ENCODE measurements around the gene DIRAS3. TPM values are rescaled to one million over a fixed set of nuclear protein-coding genes. Genes with fewer than 3 reads are reported as not detected.

Gene DIRAS3
- total and polyA plus RNA-seq, 2 of the 8 experiments (the other 6 are each of a cell fraction or from before 2014, with no cell fraction given): 0.11 TPM; not detected in 1

DNA sequence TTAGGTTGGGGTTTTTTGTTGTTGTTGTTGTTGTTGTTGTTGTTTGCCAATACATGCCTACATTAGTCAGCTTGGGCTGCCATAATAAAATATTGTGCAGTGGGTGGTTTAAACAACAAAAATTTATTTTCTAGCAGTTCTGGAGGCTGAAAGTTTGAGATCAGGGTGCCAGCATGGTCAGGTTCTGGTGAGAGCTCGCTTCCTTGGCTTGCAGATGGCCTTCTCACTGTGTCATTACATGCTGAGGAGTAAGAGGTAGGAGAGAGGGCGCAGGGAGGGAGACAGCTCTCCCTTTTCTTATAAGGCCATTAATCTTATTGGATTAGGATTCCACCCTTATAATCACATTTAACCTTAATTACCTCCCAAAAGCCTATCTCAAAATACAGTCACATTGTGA lies 52.7 kb downstream of the DIRAS3 start:
- WGBS, 2 experiments (ENCODE audit: extremely low coverage in 1 of 2, insufficient coverage in 1 of 2, insufficient read length in 1 of 2, insufficient replicate concordance in 2 of 2, low coverage in 1 of 2, low lambda C conversion rate in 2 of 2, missing lambda C conversion rate in 1 of 2): 88% methylated on average over 2 of the region's 2 CpGs; no CpG with 5 or more reads in 1 of the 2 experiments
- CTCF ChIA-PET (ENCODE audit: partially characterized antibody): interaction anchor here (0.6 to 4.5 kb wide), 5 partner anchors 12 to 232 kb away, joined by 3 to 31 read pairs (median 4); no protein-coding TSS in a partner anchor
- H3K23ac ChIP-seq (ENCODE audit: insufficient read length): no peak overlapping the region

More for the DNA sequence above, 52.7 kb downstream of the DIRAS3 start:
- FAIRE-seq (no peak), DNase-seq (ENCODE audit: low read depth in 1 of 2, low spot score in 2 of 2) (no peak)
- Histone ChIP-seq H3K27me3 (replicated peaks in 1 of 4; ENCODE audit: control insufficient read depth in 3 of 4, extremely low read depth in 1 of 4, insufficient read depth in 3 of 4, low read length in 3 of 4) (no peaks in the 10 kb centered on the region), H3K79me2 (ENCODE audit: control insufficient read depth in 1 of 2, insufficient read depth in 2 of 2, low read length in 2 of 2) (no peaks in the 10 kb centered on the region), H2BK20ac (ENCODE audit: low read length) (no peak overlapping the region), H3K14ac (ENCODE audit: insufficient read length) (no peak overlapping the region), H3K23me2 (ENCODE audit: low read depth, low read length) (no peaks in the 10 kb centered on the region), H3K9me3 (ENCODE audit: insufficient read depth in 2 of 2, low read depth in 1 of 2, low read length in 1 of 2) (peaks cover 3 to 4% of the 10 kb centered on the region in 2 experiments; a peak in 2 of 4 replicates), H2BK15ac (ENCODE audit: low read length) (no peak overlapping the region), H3K4me1 (replicated peaks in 1 of 4; ENCODE audit: control insufficient read depth in 3 of 4, insufficient read depth in 4 of 4, low read length in 3 of 4) (no peaks in the 10 kb centered on the region), H2AK5ac (ENCODE audit: low read depth, low read length) (no peak overlapping the region), H4K5ac (ENCODE audit: insufficient read length, low read depth, low read length) (no peak overlapping the region), H2BK5ac (ENCODE audit: low read depth, low read length) (no peak overlapping the region), H3K4me3 (ENCODE audit: extremely low read depth in 1 of 4, insufficient read depth in 2 of 4, low read depth in 3 of 4, low read length in 4 of 4) (no peak overlapping the region), H3K79me1 (ENCODE audit: low read depth, low read length) (no peaks in the 10 kb centered on the region), H3K56ac (replicated peaks; ENCODE audit: insufficient read length, low read depth, low read length) (no peak overlapping the region), H4K20me1 (replicated peaks in 1 of 2; ENCODE audit: control insufficient read depth in 1 of 2, insufficient read depth in 2 of 2, low read length in 2 of 2) (no peaks in the 10 kb centered on the region), H3K4me2 (ENCODE audit: insufficient read depth in 1 of 2, low read depth in 2 of 2, low read length in 2 of 2) (no peak overlapping the region), H3K9ac (replicated peaks in 1 of 4; ENCODE audit: extremely low read depth in 1 of 4, low read depth in 3 of 4, low read length in 3 of 4) (no peak overlapping the region), H3K18ac (ENCODE audit: extremely low read depth, low read length) (no peak overlapping the region), H2AFZ (ENCODE audit: low read length) (no peak overlapping the region), H2BK12ac (ENCODE audit: low read depth, low read length) (no peak overlapping the region), H3K4ac (replicated peaks; ENCODE audit: insufficient read length, low read depth, low read length) (no peak overlapping the region), H3K27ac (ENCODE audit: low read depth, low read length) (no peak overlapping the region), H4K91ac (replicated peaks; ENCODE audit: insufficient read length, low read length) (no peak overlapping the region), H4K8ac (ENCODE audit: extremely low read depth, insufficient read depth, low read length) (no peak overlapping the region), H3K36me3 (ENCODE audit: control insufficient read depth in 2 of 4, insufficient read depth in 4 of 4, low read length in 3 of 4) (no peaks in the 10 kb centered on the region), H2BK120ac (replicated peaks; ENCODE audit: low read depth, low read length) (no peak overlapping the region)
- no peak for TF ChIP-seq HDAC2 (IDR thresholded peaks at IDR 0.05; ENCODE audit: borderline replicate concordance in 1 of 2, low read depth in 2 of 2, low read length in 2 of 2)
- TF ChIP-seq TBP (IDR thresholded peaks at IDR 0.05; ENCODE audit: low read depth, low read length): no peak
- no peak for TF ChIP-seq EZH2 (IDR thresholded peaks at IDR 0.05; ENCODE audit: low read depth, low read length, severe bottlenecking)
- TF ChIP-seq BRCA1 (IDR thresholded peaks at IDR 0.05; ENCODE audit: low read depth, low read length): no peak
- no peak for TF ChIP-seq TAF7 (optimal IDR thresholded peaks at IDR 0.05; ENCODE audit: borderline replicate concordance, low read depth, low read length)
- no peak for TF ChIP-seq EGR1 (IDR thresholded peaks at IDR 0.05; ENCODE audit: borderline replicate concordance, low read depth, low read length)
- POLR2A ChIA-PET (ENCODE audit: partially characterized antibody): interaction anchor here (1.5 kb wide), 1 partner anchor 10 kb away, joined by 4 read pairs; no protein-coding TSS in a partner anchor

All from H1 (cell line).